ENCODE data around the gene PTPRM.

Gene PTPRM

DNA sequence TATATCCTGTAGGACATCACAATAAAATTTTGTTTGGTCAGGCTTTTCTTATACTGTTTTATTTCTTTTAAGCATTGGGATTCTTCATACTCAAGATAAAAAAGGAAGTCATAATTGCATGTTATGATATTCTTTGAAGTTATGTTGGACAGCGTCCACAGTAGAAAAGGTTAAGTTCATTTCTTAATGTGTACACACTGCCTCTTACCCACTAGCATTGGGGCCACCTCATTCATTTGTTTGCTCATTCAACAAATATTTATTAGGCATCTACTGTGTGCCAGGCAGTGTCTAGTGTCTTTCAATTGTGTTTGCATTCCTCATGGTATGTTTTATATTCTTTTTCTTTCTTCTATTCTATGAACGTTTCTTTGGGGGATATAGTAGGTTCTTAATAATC is 70.2 kb downstream of the PTPRM start:
- TF ChIP-seq ZNF473 (tag by site-specific recombination; IDR thresholded peaks at IDR 0.05) (no peak), ZNF423 (tag by site-specific recombination; IDR thresholded peaks at IDR 0.05) (no peak), ZNF114 (tag by site-specific recombination; IDR thresholded peaks at IDR 0.05) (no peak), ZNF239 (tag by site-specific recombination; IDR thresholded peaks at IDR 0.05) (no peak)
- TF ChIP-seq, protein P1, sequence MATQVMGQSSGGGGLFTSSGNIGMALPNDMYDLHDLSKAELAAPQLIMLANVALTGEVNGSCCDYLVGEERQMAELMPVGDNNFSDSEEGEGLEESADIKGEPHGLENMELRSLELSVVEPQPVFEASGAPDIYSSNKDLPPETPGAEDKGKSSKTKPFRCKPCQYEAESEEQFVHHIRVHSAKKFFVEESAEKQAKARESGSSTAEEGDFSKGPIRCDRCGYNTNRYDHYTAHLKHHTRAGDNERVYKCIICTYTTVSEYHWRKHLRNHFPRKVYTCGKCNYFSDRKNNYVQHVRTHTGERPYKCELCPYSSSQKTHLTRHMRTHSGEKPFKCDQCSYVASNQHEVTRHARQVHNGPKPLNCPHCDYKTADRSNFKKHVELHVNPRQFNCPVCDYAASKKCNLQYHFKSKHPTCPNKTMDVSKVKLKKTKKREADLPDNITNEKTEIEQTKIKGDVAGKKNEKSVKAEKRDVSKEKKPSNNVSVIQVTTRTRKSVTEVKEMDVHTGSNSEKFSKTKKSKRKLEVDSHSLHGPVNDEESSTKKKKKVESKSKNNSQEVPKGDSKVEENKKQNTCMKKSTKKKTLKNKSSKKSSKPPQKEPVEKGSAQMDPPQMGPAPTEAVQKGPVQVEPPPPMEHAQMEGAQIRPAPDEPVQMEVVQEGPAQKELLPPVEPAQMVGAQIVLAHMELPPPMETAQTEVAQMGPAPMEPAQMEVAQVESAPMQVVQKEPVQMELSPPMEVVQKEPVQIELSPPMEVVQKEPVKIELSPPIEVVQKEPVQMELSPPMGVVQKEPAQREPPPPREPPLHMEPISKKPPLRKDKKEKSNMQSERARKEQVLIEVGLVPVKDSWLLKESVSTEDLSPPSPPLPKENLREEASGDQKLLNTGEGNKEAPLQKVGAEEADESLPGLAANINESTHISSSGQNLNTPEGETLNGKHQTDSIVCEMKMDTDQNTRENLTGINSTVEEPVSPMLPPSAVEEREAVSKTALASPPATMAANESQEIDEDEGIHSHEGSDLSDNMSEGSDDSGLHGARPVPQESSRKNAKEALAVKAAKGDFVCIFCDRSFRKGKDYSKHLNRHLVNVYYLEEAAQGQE (tag by site-specific recombination; IDR thresholded peaks at IDR 0.05): peak; percentile 68
- H3K27ac ChIP-seq (ENCODE audit: extremely low read depth, low read depth, low read length): no peak overlapping the region
- ChIA-PET POLR2A (no interaction called here), CTCF (no interaction called here)
- H3K36me3 ChIP-seq (ENCODE audit: control insufficient read depth in 2 of 2, insufficient read depth in 1 of 2, low read length in 2 of 2): no peaks in the 10 kb centered on the region; a peak in 1 of 3 replicates
- no peaks in the 10 kb centered on the region for H3K9me3 ChIP-seq (ENCODE audit: control insufficient read depth, insufficient read depth, low read depth, low read length)
- no peak overlapping the region for H3K4me3 ChIP-seq (ENCODE audit: low read depth, low read length)
- H3K4me1 ChIP-seq (ENCODE audit: control insufficient read depth, insufficient read depth, low read length): peaks cover 2% of the 10 kb centered on the region

DNA sequence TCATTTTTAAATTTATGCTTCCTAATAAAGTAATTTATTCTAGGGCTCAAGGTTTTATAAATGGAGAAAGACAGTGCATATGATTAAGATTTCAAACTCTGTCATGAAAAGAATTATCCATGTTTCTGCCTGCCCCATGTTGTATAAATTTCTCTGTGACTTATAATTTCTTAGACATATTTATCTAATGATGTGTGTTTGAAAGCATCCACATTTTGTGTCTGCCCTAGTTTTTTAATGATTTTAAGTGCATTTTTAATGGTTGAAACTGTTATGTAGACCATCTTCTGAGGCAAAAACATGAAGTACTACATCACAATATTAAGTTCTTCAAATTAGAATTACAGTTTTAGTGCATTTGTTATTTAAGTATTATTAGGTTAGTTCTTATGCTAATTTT is 71.2 kb downstream of the PTPRM start:
- Histone ChIP-seq H3K4me1 (ENCODE audit: control insufficient read depth, insufficient read depth, low read length) (peaks cover 5% of the 10 kb centered on the region), H3K36me3 (ENCODE audit: control insufficient read depth in 2 of 2, insufficient read depth in 1 of 2, low read length in 2 of 2) (no peaks in the 10 kb centered on the region; a peak in 1 of 3 replicates), H3K4me3 (ENCODE audit: low read depth, low read length) (no peak overlapping the region), H3K27ac (ENCODE audit: extremely low read depth, low read depth, low read length) (no peak overlapping the region), H3K9me3 (ENCODE audit: control insufficient read depth, insufficient read depth, low read depth, low read length) (no peaks in the 10 kb centered on the region)
- ChIA-PET POLR2A (no interaction called here), CTCF (no interaction called here)
- TF ChIP-seq ZNF311 (tag by site-specific recombination; IDR thresholded peaks at IDR 0.05; ENCODE audit: borderline replicate concordance): no peak
- TF ChIP-seq ZNF138 (tag by site-specific recombination; IDR thresholded peaks at IDR 0.05; ENCODE audit: borderline replicate concordance): no peak
- no peak for TF ChIP-seq ZNF768 (tag by site-specific recombination; IDR thresholded peaks at IDR 0.05)
- TF ChIP-seq ZNF221 (tag by site-specific recombination; IDR thresholded peaks at IDR 0.05; ENCODE audit: borderline replicate concordance): no peak
- no peak for TF ChIP-seq ZNF585B (tag by site-specific recombination; IDR thresholded peaks at IDR 0.05)
- no peak for TF ChIP-seq ZNF292 (tag by site-specific recombination; IDR thresholded peaks at IDR 0.05; ENCODE audit: borderline replicate concordance, low read depth)

DNA sequence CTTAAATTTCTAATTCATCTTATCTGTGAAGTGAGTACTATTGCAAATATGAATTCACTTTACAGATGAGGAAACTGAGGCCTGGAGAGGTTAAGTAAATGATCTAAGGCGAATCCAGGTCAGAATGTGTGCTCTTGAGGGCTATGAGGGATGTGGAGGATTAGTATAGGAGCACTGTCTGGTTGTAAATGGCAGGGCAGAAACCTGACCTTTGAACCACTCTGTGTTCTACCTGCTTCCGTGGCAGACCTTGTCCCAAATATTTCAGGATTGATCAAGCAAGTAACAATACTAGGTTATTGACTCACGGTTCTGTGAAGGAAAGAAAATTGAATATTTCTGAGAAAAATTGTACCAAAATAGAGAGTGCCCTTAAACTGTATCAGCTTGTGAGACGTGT is 74.7 kb downstream of the PTPRM start:
- ChIA-PET POLR2A (no interaction called here), CTCF (no interaction called here)
- no peak overlapping the region for H3K27ac ChIP-seq (ENCODE audit: extremely low read depth, low read depth, low read length)
- peaks cover 16% of the 10 kb centered on the region for H3K4me1 ChIP-seq (ENCODE audit: control insufficient read depth, insufficient read depth, low read length)
- H3K36me3 ChIP-seq (ENCODE audit: control insufficient read depth in 2 of 2, insufficient read depth in 1 of 2, low read length in 2 of 2): no peaks in the 10 kb centered on the region; a peak in 1 of 3 replicates
- H3K9me3 ChIP-seq (ENCODE audit: control insufficient read depth, insufficient read depth, low read depth, low read length): no peaks in the 10 kb centered on the region
- no peak overlapping the region for H3K4me3 ChIP-seq (ENCODE audit: low read depth, low read length)
- TF ChIP-seq ZNF791 (tag by site-specific recombination; IDR thresholded peaks at IDR 0.05) (no peak), ZNF354C (tag by site-specific recombination; IDR thresholded peaks at IDR 0.05; ENCODE audit: borderline replicate concordance, low read depth) (no peak), ZNF214 (tag by site-specific recombination; IDR thresholded peaks at IDR 0.05; ENCODE audit: borderline replicate concordance) (no peak), ZNF626 (tag by site-specific recombination; IDR thresholded peaks at IDR 0.05) (no peak), ZNF324 (tag by site-specific recombination; IDR thresholded peaks at IDR 0.05) (no peak), ZNF121 (tag by site-specific recombination; IDR thresholded peaks at IDR 0.05) (no peak), ZSCAN30 (tag by site-specific recombination; IDR thresholded peaks at IDR 0.05) (no peak), ZNF521 (tag by site-specific recombination; IDR thresholded peaks at IDR 0.05) (no peak), ZNF707 (tag by site-specific recombination; IDR thresholded peaks at IDR 0.05) (no peak), ZNF37A (tag by site-specific recombination; IDR thresholded peaks at IDR 0.05) (no peak)
- TF ChIP-seq, protein P2, sequence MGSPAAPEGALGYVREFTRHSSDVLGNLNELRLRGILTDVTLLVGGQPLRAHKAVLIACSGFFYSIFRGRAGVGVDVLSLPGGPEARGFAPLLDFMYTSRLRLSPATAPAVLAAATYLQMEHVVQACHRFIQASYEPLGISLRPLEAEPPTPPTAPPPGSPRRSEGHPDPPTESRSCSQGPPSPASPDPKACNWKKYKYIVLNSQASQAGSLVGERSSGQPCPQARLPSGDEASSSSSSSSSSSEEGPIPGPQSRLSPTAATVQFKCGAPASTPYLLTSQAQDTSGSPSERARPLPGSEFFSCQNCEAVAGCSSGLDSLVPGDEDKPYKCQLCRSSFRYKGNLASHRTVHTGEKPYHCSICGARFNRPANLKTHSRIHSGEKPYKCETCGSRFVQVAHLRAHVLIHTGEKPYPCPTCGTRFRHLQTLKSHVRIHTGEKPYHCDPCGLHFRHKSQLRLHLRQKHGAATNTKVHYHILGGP (tag by site-specific recombination; IDR thresholded peaks at IDR 0.05): no peak
- TF ChIP-seq, protein P3, sequence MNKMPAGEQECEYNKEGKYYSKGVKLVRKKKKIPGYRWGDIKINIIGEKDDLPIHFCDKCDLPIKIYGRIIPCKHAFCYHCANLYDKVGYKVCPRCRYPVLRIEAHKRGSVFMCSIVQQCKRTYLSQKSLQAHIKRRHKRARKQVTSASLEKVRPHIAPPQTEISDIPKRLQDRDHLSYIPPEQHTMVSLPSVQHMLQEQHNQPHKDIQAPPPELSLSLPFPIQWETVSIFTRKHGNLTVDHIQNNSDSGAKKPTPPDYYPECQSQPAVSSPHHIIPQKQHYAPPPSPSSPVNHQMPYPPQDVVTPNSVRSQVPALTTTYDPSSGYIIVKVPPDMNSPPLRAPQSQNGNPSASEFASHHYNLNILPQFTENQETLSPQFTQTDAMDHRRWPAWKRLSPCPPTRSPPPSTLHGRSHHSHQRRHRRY (tag by site-specific recombination; IDR thresholded peaks at IDR 0.05): no peak
- TF ChIP-seq, protein P4, sequence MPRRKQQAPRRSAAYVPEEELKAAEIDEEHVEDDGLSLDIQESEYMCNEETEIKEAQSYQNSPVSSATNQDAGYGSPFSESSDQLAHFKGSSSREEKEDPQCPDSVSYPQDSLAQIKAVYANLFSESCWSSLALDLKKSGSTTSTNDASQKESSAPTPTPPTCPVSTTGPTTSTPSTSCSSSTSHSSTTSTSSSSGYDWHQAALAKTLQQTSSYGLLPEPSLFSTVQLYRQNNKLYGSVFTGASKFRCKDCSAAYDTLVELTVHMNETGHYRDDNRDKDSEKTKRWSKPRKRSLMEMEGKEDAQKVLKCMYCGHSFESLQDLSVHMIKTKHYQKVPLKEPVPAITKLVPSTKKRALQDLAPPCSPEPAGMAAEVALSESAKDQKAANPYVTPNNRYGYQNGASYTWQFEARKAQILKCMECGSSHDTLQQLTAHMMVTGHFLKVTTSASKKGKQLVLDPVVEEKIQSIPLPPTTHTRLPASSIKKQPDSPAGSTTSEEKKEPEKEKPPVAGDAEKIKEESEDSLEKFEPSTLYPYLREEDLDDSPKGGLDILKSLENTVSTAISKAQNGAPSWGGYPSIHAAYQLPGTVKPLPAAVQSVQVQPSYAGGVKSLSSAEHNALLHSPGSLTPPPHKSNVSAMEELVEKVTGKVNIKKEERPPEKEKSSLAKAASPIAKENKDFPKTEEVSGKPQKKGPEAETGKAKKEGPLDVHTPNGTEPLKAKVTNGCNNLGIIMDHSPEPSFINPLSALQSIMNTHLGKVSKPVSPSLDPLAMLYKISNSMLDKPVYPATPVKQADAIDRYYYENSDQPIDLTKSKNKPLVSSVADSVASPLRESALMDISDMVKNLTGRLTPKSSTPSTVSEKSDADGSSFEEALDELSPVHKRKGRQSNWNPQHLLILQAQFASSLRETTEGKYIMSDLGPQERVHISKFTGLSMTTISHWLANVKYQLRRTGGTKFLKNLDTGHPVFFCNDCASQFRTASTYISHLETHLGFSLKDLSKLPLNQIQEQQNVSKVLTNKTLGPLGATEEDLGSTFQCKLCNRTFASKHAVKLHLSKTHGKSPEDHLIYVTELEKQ (tag by site-specific recombination; IDR thresholded peaks at IDR 0.05; ENCODE audit: borderline replicate concordance): no peak

All from HEK293 (cell line).